ENCODE data around the gene CREM.

CREM gene

DNA sequence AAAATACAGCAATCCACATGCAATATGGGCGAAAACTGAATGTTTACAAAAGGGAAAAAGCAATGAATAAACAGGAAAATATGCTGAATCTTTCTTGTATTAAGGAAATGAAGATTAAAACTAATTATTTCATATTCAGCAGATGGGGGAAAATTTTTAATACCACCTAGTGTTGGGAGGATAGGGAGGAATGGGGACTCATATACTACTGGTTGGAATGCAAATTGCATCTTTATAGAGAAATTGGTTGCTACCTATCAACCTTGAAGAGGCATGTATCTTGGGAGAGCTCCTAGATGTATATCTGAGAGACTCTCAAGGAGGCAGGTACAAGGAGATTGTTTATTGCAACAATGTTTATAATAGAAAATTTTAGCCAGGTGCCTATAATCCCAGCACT lies 101.4 kb downstream of the CREM start:
- TF ChIP-seq, protein P1, sequence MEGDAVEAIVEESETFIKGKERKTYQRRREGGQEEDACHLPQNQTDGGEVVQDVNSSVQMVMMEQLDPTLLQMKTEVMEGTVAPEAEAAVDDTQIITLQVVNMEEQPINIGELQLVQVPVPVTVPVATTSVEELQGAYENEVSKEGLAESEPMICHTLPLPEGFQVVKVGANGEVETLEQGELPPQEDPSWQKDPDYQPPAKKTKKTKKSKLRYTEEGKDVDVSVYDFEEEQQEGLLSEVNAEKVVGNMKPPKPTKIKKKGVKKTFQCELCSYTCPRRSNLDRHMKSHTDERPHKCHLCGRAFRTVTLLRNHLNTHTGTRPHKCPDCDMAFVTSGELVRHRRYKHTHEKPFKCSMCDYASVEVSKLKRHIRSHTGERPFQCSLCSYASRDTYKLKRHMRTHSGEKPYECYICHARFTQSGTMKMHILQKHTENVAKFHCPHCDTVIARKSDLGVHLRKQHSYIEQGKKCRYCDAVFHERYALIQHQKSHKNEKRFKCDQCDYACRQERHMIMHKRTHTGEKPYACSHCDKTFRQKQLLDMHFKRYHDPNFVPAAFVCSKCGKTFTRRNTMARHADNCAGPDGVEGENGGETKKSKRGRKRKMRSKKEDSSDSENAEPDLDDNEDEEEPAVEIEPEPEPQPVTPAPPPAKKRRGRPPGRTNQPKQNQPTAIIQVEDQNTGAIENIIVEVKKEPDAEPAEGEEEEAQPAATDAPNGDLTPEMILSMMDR (IDR thresholded peaks at IDR 0.05; ENCODE audit: control insufficient read depth, insufficient read depth, low read depth, low read length, missing control alignments) = no peak
- no peak for DNase-seq (ENCODE audit: low read depth)

DNA sequence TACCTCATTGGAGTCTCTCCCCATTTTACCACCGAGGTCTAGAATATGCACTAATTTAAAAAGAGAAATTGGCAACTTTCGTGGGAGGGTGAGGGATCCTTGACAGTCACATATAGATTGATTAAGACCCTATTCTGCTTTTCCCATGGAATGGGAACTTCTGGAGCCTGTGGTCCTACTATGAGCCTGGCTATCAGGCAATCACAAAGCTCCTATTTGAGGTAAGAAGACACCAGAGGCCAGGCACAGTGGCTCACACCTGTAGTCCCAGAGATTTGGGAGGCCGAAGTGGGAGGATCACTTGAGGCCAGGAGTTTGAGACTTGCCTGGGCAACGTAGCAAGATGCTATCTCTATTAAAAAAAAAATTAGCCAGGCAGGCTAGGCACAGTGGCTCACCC lies 105.0 kb downstream of the CREM start:
- TF ChIP-seq, protein P1 (IDR thresholded peaks at IDR 0.05; ENCODE audit: control insufficient read depth, insufficient read depth, low read depth, low read length, missing control alignments) = no peak
- H3K4me3 ChIP-seq (ENCODE audit: control insufficient read depth, low read depth, low read length) = no peak overlapping the region

More for the DNA sequence above, 101.4 kb downstream of the CREM start:
- H3K4me3 ChIP-seq (ENCODE audit: control insufficient read depth, low read depth, low read length) = no peak overlapping the region

DNA sequence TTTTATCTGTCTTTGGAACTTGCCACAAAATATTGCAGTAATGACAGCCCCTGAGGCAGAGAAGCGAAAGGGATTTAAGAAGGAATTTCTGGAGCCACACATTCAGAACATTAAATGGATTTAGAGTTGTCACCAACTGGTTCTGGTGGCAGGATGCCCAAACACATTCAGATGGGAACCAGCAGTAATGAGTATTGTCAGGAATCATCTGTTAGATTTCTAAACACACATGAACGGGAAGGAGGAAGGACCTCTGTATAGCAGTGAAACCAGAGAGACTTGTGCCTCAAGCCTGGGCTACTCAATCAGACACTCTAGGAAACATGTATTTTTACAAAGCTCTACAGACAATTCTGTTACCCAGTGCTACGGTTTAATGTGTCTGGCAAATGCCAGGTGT lies 105.9 kb downstream of the CREM start:
- TF ChIP-seq, protein P1 (IDR thresholded peaks at IDR 0.05; ENCODE audit: control insufficient read depth, insufficient read depth, low read depth, low read length, missing control alignments) = no peak
- no peak overlapping the region for H3K4me3 ChIP-seq (ENCODE audit: control insufficient read depth, low read depth, low read length)
- DNase-seq (ENCODE audit: low read depth) = no peak

More for the DNA sequence above, 105.0 kb downstream of the CREM start:
- no peak for DNase-seq (ENCODE audit: low read depth)

DNA sequence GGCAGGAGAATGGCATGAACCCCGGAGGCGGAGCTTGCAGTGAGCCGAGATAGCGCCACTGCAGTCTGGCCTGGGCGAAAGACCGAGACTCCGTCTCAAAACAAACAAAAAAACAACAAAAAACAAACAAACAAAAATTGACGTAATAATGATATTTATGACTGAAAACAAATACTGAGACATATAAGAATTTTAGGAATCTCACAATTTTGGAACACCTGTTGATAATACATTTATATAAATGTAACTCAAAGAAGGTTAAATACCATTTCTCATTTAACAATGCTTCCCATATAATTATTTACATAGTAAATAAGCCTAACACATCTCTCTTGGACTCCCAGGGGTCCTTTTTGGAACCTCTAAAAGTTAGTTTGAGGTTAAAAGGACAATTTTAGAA lies 107.4 kb downstream of the CREM start:
- DNase-seq (ENCODE audit: low read depth) = no peak
- TF ChIP-seq, protein P1 (IDR thresholded peaks at IDR 0.05; ENCODE audit: control insufficient read depth, insufficient read depth, low read depth, low read length, missing control alignments) = no peak
- H3K4me3 ChIP-seq (ENCODE audit: control insufficient read depth, low read depth, low read length) = no peak overlapping the region

DNA sequence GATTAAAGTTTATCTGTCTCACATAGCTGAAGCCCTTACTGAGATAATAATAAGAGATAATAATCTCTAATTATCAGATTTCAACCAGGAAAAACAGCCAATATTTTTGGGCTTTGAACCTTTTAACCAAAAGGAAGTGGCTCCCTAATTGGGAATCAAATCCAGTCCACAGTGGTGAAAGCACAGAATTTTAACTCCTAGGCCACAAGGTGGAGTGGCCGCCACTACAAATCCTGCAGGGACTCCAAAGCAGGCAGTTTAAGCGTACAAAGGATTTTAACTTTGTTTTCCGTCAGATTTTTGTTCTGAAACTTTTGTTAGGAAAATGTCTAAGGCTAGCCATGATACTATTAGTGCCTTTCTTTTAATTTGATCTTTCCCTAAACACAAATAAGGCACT lies 110.1 kb downstream of the CREM start:
- TF ChIP-seq, protein P1 (IDR thresholded peaks at IDR 0.05; ENCODE audit: control insufficient read depth, insufficient read depth, low read depth, low read length, missing control alignments) = peak; percentile 30
- H3K4me3 ChIP-seq (ENCODE audit: control insufficient read depth, low read depth, low read length) = no peak overlapping the region
- no peak for DNase-seq (ENCODE audit: low read depth)

DNA sequence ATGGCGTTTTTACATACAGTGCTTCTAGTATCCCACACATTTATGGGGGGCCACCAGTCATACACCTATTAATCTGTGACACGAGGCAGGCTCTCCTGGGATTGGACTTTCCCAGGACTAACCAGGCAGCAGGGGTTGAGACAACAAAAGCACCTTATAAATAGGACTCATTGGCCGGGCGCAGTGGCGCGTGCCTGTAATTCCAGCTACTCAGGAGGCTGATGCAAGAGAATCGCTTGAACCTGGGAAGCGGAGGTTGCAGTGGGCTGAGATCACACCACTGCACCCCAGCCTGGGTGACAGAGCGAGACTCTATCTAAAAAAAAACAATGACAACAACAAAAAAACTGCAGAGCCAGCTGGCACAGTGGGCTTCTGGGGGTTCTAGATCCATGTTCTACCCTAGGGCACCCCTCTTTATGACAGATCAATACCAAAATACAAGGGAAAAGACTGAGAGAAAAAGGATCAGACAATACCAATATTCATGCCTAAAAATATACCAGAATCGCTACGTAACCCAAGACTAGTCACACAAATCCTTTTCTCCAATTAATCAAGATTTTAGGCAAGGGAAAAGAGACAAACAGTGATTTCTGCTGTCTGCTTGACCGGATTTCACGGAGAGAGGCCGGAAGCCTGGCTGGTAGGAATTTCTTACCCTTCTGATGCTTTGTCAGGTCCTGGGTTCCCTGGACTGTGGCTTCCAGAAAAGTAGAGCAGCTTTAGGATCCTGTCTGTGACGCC lies 111.3 kb downstream of the CREM start:
- DNase-seq (ENCODE audit: low read depth) = no peak
- TF ChIP-seq, protein P1 (IDR thresholded peaks at IDR 0.05; ENCODE audit: control insufficient read depth, insufficient read depth, low read depth, low read length, missing control alignments) = no peak
- H3K4me3 ChIP-seq (ENCODE audit: control insufficient read depth, low read depth, low read length) = no peak overlapping the region

Measured in AG09309 (cell line).